Parathyroid adenoma (tissue), 2 donors: ENCODE measurements around the gene VARS1.

ENCODE experiments used
- H2AFZ ChIP-seq: fragments of 300-600 bp; sonication (generic); one replicate; pipeline ENCODE4 v1.7.0; 2017; ENCODE audit warnings: antibody characterized with exemption, mild to moderate bottlenecking
- H3K27ac ChIP-seq: fragments of 300-600 bp; sonication (generic); one replicate; pipeline ENCODE4 v1.7.0; 2017
- H3K27me3 ChIP-seq: fragments of 300-600 bp; sonication (generic); one replicate; pipeline ENCODE4 v1.7.0; 2017; ENCODE audit warnings: low read length; ENCODE audit not compliant: control insufficient read depth, insufficient read depth
- H3K36me3 ChIP-seq: fragments of 300-600 bp; sonication (generic); one replicate; pipeline ENCODE4 v1.7.0; 2017; ENCODE audit warnings: low read length; ENCODE audit not compliant: control insufficient read depth, insufficient read depth
- H3K4me1 ChIP-seq: fragments of 300-600 bp; sonication (generic); one replicate; pipeline ENCODE4 v1.7.0; 2017; ENCODE audit warnings: control low read depth
- H3K4me2 ChIP-seq: fragments of 300-600 bp; sonication (generic); one replicate; pipeline ENCODE4 v1.7.0; 2017; ENCODE audit warnings: low read length
- H3K4me3 ChIP-seq: fragments of 300-600 bp; sonication (generic); one replicate; pipeline ENCODE4 v1.7.0; 2017; ENCODE audit warnings: low read depth, low read length
- H3K79me2 ChIP-seq: fragments of 300-600 bp; sonication (generic); one replicate; pipeline ENCODE4 v1.7.0; 2017; ENCODE audit warnings: control low read depth
- H3K9ac ChIP-seq: fragments of 300-600 bp; sonication (generic); one replicate; pipeline ENCODE4 v1.7.0; 2017; ENCODE audit warnings: mild to moderate bottlenecking
- H3K9me3 ChIP-seq: fragments of 300-600 bp; sonication (generic); one replicate; pipeline ENCODE4 v1.7.0; 2017; ENCODE audit warnings: low read length; ENCODE audit not compliant: control insufficient read depth
- TF ChIP-seq, protein P1 (sequence below): fragments of 300-600 bp; sonication (generic); IDR thresholded peaks from one replicate; pipeline ENCODE4 v1.7.0; 2017; ENCODE audit warnings: antibody characterized with exemption, mild to moderate bottlenecking
- donor health status: primary hyperparathyroidism.

The VARS1 gene

DNA sequence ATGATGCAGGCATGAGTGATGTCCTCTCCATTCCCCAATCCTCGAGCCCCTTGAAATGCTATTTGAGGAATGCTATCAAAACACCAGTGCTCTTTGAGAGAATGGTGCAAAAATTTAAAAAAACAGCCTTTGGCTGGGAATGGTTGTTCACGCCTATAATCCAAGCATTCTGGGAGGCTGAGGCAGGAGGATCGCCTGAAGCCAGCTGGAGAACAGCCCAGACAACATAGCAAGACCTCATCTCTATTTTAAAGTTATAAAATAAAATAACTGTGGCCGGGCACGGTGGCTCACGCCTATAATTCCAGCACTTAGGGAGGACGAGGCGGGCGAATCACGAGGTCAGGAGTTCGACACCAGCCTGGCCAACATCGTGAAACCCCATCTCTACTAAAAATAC, 4.2 kb upstream of the VARS1 start:
- Histone ChIP-seq H3K36me3 (no peaks in the 10 kb centered on the region), H3K9ac (no peak overlapping the region)
- TF ChIP-seq, protein P1, sequence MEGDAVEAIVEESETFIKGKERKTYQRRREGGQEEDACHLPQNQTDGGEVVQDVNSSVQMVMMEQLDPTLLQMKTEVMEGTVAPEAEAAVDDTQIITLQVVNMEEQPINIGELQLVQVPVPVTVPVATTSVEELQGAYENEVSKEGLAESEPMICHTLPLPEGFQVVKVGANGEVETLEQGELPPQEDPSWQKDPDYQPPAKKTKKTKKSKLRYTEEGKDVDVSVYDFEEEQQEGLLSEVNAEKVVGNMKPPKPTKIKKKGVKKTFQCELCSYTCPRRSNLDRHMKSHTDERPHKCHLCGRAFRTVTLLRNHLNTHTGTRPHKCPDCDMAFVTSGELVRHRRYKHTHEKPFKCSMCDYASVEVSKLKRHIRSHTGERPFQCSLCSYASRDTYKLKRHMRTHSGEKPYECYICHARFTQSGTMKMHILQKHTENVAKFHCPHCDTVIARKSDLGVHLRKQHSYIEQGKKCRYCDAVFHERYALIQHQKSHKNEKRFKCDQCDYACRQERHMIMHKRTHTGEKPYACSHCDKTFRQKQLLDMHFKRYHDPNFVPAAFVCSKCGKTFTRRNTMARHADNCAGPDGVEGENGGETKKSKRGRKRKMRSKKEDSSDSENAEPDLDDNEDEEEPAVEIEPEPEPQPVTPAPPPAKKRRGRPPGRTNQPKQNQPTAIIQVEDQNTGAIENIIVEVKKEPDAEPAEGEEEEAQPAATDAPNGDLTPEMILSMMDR = no peak

DNA sequence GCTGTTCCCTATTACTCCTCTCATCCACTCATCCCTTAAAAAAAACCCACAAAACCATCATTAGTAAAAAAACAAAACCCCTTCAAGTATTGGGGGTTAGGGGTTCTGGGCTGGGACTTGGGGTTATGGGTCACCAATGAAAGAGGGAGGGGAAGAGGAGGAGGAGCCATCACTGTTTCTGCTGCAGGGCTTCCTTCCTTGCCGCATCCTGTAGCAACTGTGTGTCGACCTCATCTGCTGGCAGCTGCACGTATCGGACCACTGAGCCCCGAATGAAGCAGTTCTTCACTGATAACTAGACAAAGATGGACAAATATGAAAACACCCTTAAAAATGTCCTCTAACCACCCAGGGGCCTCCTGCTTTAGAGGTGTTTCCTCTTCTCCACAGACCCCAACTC, 2.0 kb upstream of the VARS1 start:
- TF ChIP-seq, protein P1 = no peak
- Histone ChIP-seq H3K4me3 (no peak overlapping the region), H3K79me2 (no peaks in the 10 kb centered on the region), H3K4me2 (no peak overlapping the region), H2AFZ (no peak overlapping the region), H3K9me3 (no peaks in the 10 kb centered on the region), H3K9ac (no peak overlapping the region), H3K36me3 (no peaks in the 10 kb centered on the region), H3K4me1 (peaks cover 8% of the 10 kb centered on the region), H3K27me3 (no peaks in the 10 kb centered on the region), H3K27ac (no peak overlapping the region)

More for the DNA sequence above, 4.2 kb upstream of the VARS1 start:
- H3K4me2 ChIP-seq = no peak overlapping the region
- no peaks in the 10 kb centered on the region for H3K27me3 ChIP-seq
- H3K4me1 ChIP-seq = peaks cover 6% of the 10 kb centered on the region
- H3K79me2 ChIP-seq = no peaks in the 10 kb centered on the region
- no peak overlapping the region for H2AFZ ChIP-seq
- H3K9me3 ChIP-seq = no peaks in the 10 kb centered on the region
- no peak overlapping the region for H3K4me3 ChIP-seq
- no peak overlapping the region for H3K27ac ChIP-seq

DNA sequence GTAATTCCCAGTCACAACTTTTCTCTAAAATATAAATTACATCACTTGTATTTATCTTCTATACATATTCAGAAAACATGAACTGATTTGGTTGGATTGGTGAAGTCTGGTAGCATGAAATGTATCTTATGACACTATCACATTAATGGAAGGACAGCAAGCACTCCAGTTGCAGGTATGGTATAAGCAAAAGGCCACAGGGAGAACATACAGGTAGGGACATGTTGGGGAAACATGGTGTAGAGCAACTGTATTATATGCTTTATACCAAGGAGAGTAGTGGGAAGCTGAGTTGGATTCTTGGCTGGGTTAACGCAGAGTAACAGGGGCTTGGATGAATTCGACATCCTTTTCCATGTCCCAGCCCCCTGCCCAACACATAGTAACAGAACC, 1.4 kb upstream of the VARS1 start:
- Histone ChIP-seq H3K9ac (no peak overlapping the region), H3K36me3 (no peaks in the 10 kb centered on the region), H3K4me1 (peaks cover 8% of the 10 kb centered on the region), H3K27ac (peak overlapping the region; percentile 68), H2AFZ (no peak overlapping the region), H3K4me2 (no peak overlapping the region), H3K79me2 (no peaks in the 10 kb centered on the region), H3K4me3 (no peak overlapping the region), H3K9me3 (no peaks in the 10 kb centered on the region), H3K27me3 (no peaks in the 10 kb centered on the region)
- TF ChIP-seq, protein P1 = no peak

DNA sequence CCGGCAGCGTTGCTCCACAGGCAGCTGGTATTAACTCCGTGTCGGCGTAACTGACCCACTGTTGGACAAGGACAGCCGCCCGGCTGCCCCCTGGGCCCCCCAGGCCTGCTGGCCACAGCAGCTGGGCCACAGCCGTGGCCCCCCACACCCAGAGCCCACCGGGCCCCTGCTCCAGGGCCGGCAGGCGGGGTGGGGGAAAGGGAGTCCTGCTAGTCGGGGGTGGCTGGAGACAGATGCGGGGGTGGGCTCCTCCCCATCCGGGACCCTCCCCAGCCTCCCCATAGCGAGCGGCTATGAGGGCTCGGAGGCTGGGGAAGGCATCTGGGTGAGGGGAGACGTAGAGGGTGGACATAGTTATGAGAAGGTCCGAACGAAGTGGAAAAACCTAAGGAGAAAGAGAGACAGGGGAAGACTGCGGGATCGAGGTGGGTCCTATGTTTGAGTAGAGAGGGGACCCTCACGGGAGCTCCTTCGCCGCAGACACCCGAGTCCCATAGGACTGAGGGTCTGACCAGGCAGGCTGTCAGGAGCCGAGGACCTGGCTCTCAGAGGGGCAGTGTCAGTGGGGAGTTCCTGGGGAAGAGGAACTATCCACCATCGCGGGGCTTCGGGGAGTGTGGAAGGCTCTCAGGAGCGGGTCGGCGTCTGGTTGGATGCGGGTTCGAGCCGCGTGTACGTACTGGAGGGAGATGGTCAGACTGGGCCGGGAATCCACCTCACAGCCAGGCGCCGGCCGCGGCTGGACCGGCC, 511 bp downstream of the VARS1 start:
- TF ChIP-seq, protein P1 = no peak
- Histone ChIP-seq H3K36me3 (no peaks in the 10 kb centered on the region), H3K27ac (peak overlapping the region; percentile 68), H3K27me3 (no peaks in the 10 kb centered on the region), H3K4me3 (peak overlapping the region; percentile 86), H3K79me2 (no peaks in the 10 kb centered on the region), H2AFZ (peak overlapping the region; percentile 98), H3K4me2 (peak overlapping the region; percentile 85), H3K9ac (peak overlapping the region; percentile 89), H3K4me1 (peaks cover 8% of the 10 kb centered on the region), H3K9me3 (no peaks in the 10 kb centered on the region)
